ENCODE measurements around the gene SPAST. TPM values are rescaled to one million over a fixed set of nuclear protein-coding genes. Genes with fewer than 3 reads are reported as not detected.

Gene SPAST
- total and polyA plus RNA-seq, 2 donors (not counting 1 experiment from before 2014, with no cell fraction given): 6.2 to 26.8 TPM

GRCh38 chr2:32064021-32064601 lies 755 bp downstream of the SPAST start:
- Histone ChIP-seq H3K9ac (ENCODE audit: low read length) (peak overlapping the region; percentile 83), H3K4me2 (replicated peaks; ENCODE audit: low read depth, low read length, poor library complexity, severe bottlenecking) (peak overlapping the region; percentile 87), H3K79me2 (ENCODE audit: control insufficient read depth, insufficient read depth, low read length) (peaks cover 45% of the 10 kb centered on the region), H3K9me3 (ENCODE audit: control extremely low read depth in 1 of 3, control insufficient read depth in 2 of 3, insufficient read depth in 1 of 3, low read length in 2 of 3) (no peaks in the 10 kb centered on the region), H3K36me3 (replicated peaks in 1 of 2; ENCODE audit: control extremely low read depth in 1 of 2, control insufficient read depth in 1 of 2, extremely low read depth in 1 of 2, insufficient read depth in 2 of 2, low read length in 1 of 2) (no peaks in the 10 kb centered on the region), H2AFZ (ENCODE audit: insufficient read depth, low read depth, low read length, poor library complexity, severe bottlenecking) (peak overlapping the region; percentile 95), H3K4me3 (ENCODE audit: control extremely low read depth in 1 of 5, extremely low read depth in 1 of 5, insufficient read depth in 1 of 5, low read depth in 2 of 5, low read length in 4 of 5) (peak overlapping the region; percentile 83 to 96 (median 89)), H3K27ac (ENCODE audit: low read length in 2 of 2) (peak overlapping the region; percentile 38 to 78), H3K4me1 (ENCODE audit: control insufficient read depth in 2 of 2, insufficient read depth in 2 of 2, low read length in 2 of 2) (peaks cover 12 to 21% of the 10 kb centered on the region in 2 donors), H3K27me3 (replicated peaks in 1 of 4; ENCODE audit: control extremely low read depth in 1 of 4, control insufficient read depth in 3 of 4, insufficient read depth in 4 of 4, low read length in 3 of 4) (no peaks in the 10 kb centered on the region), H4K20me1 (ENCODE audit: control insufficient read depth, insufficient read depth, low read length, poor library complexity, severe bottlenecking) (peaks cover 11% of the 10 kb centered on the region)
- intact Hi-C loops (cut with micrococcal nuclease): loop anchor here (5.0 kb wide), 2 partner anchors 103 to 1413 kb away; partner anchors contain the start of genes RASGRP3 and SLC30A6
- Mint-ChIP-seq H3K27me3 (no peaks in the 10 kb centered on the region), H3K4me3 (peak overlapping the region; percentile 99), H3K27ac (peak overlapping the region; percentile 97), H3K9me3 (ENCODE audit: insufficient read depth) (no peaks in the 10 kb centered on the region), H3K4me1 (peaks cover 32% of the 10 kb centered on the region)
- 0% methylated on average over 39 of the region's 40 CpGs for WGBS (ENCODE audit: insufficient coverage)
- POLR2A ChIA-PET: interaction anchor here (0.5 to 2.7 kb wide), 9 partner anchors 22 to 1931 kb away, joined by 3 to 27 read pairs (median 4); partner anchors contain the start of genes DPY30, FAM98A, SLC30A6 and TTC27
- DNase-seq: no peak
- ATAC-seq (ENCODE audit: low read depth): no peak
- TF ChIP-seq CTCF (IDR thresholded peaks at IDR 0.05) (no peak), EZH2 (IDR thresholded peaks at IDR 0.05; ENCODE audit: borderline replicate concordance, insufficient read depth, low read depth, low read length, poor library complexity, severe bottlenecking) (no peak)
- CTCF ChIA-PET: interaction anchor here (1.0 to 1.6 kb wide), 3 partner anchors 10 to 62 kb away, joined by 3 to 7 read pairs (median 3); no protein-coding TSS in a partner anchor

- Histone ChIP-seq H3K27me3 (replicated peaks in 1 of 4; ENCODE audit: control extremely low read depth in 1 of 4, control insufficient read depth in 3 of 4, insufficient read depth in 4 of 4, low read length in 3 of 4) (no peaks in the 10 kb centered on the region), H3K36me3 (replicated peaks in 1 of 2; ENCODE audit: control extremely low read depth in 1 of 2, control insufficient read depth in 1 of 2, extremely low read depth in 1 of 2, insufficient read depth in 2 of 2, low read length in 1 of 2) (peaks cover 0 to 2% of the 10 kb centered on the region in 2 experiments), H4K20me1 (ENCODE audit: control insufficient read depth, insufficient read depth, low read length, poor library complexity, severe bottlenecking) (peaks cover 17% of the 10 kb centered on the region), H3K4me2 (replicated peaks; ENCODE audit: low read depth, low read length, poor library complexity, severe bottlenecking) (peak overlapping the region; percentile 87), H2AFZ (ENCODE audit: insufficient read depth, low read depth, low read length, poor library complexity, severe bottlenecking) (peak overlapping the region; percentile 95), H3K79me2 (ENCODE audit: control insufficient read depth, insufficient read depth, low read length) (peaks cover 51% of the 10 kb centered on the region), H3K9ac (ENCODE audit: low read length) (peak overlapping the region; percentile 83), H3K4me3 (ENCODE audit: control extremely low read depth in 1 of 5, extremely low read depth in 1 of 5, insufficient read depth in 1 of 5, low read depth in 2 of 5, low read length in 4 of 5) (peak overlapping the region; percentile 83 to 96 (median 89)), H3K27ac (ENCODE audit: low read length in 2 of 2) (peak overlapping the region; percentile 38 to 78), H3K9me3 (ENCODE audit: control extremely low read depth in 1 of 3, control insufficient read depth in 2 of 3, insufficient read depth in 1 of 3, low read length in 2 of 3) (no peaks in the 10 kb centered on the region), H3K4me1 (ENCODE audit: control insufficient read depth in 2 of 2, insufficient read depth in 2 of 2, low read length in 2 of 2) (peaks cover 12 to 21% of the 10 kb centered on the region in 2 donors)
- Mint-ChIP-seq H3K4me1 (peaks cover 32% of the 10 kb centered on the region), H3K27ac (peak overlapping the region; percentile 97), H3K27me3 (no peaks in the 10 kb centered on the region), H3K4me3 (peak overlapping the region; percentile 99), H3K9me3 (ENCODE audit: insufficient read depth) (no peaks in the 10 kb centered on the region)
- intact Hi-C loops (cut with micrococcal nuclease): loop anchor here (5.0 kb wide), 2 partner anchors 103 to 1413 kb away; partner anchors contain the start of genes RASGRP3 and SLC30A6
- ATAC-seq (ENCODE audit: low read depth) (no peak), DNase-seq (no peak)
- WGBS (ENCODE audit: insufficient coverage): 100% methylated on average over 4 of the region's 8 CpGs
- CTCF ChIA-PET: interaction anchor here (1.6 kb wide), 1 partner anchor 56 kb away, joined by 7 read pairs; no protein-coding TSS in a partner anchor
- TF ChIP-seq CTCF (IDR thresholded peaks at IDR 0.05) (no peak), EZH2 (IDR thresholded peaks at IDR 0.05; ENCODE audit: borderline replicate concordance, insufficient read depth, low read depth, low read length, poor library complexity, severe bottlenecking) (no peak)
- POLR2A ChIA-PET: interaction anchor here (0.6 to 2.7 kb wide), 4 partner anchors 25 to 1932 kb away, joined by 3 to 27 read pairs (median 7); partner anchors contain the start of genes DPY30 and SLC30A6
These were observed 1.4 kb downstream of the SPAST start for GRCh38 chr2:32064713-32065112.
